Measurements from ENCODE around the gene RAB25.

RAB25 gene

DNA sequence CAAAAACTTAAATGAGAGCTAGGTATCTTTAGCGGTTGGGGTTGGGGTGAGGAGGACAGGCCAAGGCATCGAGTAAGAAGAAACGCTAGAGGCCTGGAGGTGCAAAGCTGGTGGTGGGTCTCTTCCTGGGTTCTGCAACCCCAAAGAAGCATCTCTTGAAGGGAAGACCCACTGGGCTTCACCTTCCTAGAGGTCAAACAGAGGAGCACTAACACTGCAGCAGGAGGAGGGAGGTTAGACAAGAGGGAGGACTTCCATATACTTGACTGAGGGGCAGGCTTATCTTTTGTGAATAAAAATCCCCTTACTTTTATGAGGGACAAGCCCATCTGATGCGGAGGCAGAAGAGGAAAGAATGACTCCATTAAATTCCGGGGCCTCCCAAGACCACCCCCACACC, 18.8 kb downstream of the RAB25 start:
- DNase-seq (ENCODE audit: low read depth): no peak

DNA sequence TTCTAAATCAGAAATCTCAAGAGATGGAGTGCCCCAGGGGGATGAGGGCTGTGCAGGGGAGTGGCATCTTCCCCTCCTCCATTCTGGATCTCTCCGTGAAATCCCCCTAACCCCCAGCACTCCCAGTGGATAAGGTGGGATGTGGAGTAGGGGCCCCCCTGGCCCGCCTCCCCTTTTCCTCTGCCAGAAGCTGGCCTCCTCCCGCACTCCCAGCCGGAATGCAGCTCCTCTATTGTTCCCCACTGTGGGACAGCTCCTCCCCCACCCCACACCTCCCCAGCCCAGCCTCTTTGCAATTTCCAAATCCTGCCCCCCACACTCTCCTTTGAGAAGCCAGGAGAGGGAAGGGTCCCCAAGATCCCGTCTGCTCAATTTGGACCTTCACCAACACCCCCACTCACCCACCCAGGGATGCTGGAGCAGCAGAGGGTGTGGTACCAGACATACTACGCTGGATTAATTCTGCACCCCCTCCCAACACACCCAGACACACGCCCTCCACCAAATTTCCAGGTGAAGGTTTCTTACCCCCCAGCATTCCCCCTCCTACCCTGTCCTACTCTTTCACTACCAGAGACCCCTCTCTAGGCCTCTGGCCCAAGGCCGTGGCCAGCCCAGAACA, 19.4 kb downstream of the RAB25 start:
- no peak for DNase-seq (ENCODE audit: low read depth)

DNA sequence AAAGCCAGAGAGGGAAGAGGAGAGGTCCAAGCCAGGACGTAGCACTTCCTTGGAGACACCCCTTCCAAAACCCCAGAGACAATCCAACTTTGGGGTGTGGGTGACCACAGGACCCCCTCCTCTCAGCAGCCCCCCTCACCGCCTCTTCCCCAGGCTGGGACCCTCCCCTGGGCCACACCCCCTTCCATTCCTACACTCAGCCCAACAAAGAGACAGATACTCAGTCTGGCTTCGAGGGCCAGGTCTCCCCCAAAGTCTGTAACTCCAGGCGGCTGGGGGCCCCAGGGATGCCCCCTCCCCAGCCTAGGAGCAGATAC, 19.9 kb downstream of the RAB25 start:
- DNase-seq (ENCODE audit: low read depth): no peak

DNA sequence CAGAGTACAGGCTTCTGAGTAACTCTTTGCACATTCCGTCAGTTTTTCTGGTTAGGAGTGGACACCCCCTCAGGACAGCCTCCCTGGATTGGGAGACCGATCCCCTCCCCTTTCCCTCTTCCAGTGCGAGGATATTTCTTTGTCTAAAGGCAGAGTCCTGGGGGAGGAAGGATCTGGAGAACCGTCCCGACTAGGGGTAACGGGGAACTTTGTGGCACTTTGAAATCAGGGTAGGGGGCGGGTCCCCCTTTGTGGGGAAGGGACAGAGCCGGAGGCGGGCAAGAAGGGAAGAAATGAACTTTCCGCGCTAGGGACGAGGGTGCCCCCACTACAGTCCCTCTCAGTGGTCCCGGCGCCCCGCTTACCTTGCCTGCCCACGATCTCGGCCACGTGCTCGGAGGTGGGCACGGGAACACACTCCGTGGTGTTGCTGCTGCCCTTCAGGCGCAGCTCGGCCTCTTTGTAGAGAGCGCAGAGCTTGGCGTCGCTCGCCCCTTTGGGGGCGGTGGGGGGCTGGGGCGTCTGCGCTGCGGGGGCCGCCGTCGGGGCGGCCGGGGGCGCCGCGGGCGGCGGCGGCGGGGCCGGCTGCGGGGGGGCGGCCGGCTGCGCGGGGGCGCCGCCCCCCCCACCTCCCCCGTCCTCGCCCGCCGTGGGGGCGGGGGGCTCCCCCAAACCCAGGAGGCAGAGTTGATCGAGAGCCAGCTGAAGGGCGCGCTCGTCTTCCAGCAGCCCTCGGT, 20.4 kb downstream of the RAB25 start:
- DNase-seq (ENCODE audit: low read depth): no peak

DNA sequence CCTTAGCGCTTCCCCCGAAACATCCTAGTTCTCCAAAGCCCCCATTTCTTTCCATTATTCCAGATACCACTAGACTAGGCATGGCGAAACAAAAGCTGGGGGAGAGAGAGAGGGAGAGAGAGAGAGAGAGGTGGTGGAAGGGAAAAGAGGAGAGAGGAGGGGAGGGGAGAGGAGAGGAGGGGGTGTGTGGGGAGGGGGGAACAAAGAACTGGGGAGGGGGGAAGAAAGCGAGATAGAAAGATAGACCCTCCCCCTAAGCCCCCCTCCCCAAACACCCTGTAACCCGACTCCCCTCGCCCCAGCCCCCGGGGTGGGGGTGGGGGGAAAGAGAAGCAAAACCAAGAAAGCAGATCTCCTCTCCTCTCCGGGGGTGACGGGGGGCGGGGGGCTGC, 21.0 kb downstream of the RAB25 start:
- no peak for DNase-seq (ENCODE audit: low read depth)

DNA sequence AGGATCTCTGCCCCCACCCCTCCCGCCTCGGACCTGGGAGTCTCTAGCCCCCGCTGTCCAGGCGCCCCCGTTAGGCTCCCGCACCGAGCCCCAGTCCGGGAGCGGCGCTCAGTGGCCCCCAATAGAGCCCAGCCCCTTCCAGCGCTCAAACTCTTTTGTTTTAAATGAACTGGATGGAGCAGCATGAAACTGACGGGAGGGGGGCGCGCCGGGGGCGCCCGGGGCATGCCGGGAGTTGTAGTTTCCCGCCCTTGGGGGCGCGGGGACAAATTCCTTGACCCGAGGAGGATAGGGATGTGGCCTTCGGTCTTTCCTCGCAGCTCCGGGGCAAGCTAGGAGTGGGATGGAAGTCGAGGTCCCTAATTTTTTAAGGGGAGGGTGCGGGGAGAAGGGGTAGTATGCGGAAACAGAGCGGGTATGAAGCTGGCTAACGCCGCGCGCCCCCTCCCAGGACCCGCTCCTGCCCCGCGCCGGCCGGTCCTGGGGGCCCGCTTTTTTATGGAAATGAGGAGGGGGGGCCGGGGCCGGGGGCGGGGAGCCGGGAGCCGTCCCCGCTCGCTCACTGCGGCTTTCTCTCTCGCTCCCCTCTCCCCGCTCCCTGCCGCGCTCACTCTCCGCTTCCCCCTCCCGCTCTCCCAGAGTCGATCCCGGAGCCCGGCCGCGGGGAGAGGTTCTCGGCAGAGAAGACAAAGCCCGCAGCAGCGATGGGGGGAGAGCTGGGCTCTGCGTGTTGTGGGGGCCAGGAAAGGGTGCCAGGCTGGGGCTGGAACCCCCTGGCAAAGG, 21.5 kb downstream of the RAB25 start, which contains the start of gene MEX3A:
Gene MEX3A (minus strand): TSS at position 157 of the 783 bp plus-strand sequence. CDS start 467 bp downstream, outside the sequence.
- DNase-seq (ENCODE audit: low read depth): peak; percentile 61

DNA sequence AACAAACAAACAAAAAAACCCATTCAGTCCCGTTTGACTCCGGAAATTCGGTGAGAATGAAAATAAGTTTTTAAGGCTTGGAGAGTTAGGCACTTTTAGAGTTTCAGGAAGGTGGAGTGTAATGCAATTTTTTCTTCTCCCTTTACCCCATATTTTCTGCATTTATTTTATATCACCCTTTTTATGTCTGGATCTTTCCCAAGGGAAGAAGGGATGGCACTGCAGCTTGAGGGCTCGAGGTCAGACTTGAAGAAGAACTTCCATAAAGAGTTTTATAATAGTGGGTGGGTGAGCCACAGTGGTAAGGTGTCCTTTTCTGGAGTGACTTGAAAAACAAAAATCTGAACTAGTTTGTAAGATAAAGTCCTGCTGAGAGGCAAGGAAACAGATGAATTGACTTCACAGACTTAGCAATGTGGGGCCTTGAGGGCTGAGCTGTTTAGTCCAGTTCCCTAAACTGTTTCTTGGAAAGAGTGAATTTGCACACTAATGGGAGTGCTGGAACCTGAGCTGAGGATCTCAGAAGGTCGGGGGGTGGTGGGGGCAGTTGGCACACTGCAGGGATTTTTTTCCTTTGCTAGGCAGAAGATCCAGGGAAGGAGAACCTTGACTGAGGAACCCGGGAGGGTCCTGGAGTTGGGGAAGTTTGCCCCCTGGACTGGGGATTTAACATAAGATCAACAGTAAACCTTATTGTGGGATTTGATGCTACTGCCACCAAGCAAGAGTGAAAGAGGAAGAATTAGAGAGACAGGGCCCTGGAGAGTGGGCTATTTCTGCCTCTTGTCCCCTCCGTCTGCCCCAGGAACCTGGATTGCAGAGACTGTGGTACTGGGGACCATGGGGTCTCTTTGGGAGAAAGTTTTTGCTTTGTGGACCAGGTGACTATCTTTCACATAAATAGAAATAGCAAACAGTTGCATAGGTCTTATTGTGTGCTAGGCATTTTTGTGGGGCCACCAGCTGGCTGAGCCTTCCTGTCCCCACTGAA, 23.1 kb downstream of the RAB25 start:
- no peak for DNase-seq (ENCODE audit: low read depth)

DNA sequence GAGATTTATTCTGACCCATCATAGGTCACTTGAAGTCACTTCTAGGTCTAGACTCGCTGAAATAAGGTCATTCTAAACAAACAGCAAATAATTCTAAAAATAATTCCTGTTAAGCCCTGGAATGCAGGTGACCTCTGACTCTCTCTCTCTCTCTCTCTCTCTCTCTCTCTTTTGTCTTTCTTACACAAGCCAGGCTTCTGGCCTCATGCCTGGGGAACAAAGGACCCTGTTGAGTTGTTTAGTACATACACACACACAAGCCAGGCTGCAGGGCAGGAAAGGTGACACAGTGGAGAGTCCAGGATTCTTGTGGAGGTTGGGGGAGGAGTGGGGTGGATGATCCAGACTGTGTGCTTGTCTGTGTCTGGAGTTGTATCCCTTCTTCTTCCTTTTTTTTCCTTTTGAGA, 25.3 kb downstream of the RAB25 start:
- peak; percentile 80 for DNase-seq (ENCODE audit: low read depth)

DNA sequence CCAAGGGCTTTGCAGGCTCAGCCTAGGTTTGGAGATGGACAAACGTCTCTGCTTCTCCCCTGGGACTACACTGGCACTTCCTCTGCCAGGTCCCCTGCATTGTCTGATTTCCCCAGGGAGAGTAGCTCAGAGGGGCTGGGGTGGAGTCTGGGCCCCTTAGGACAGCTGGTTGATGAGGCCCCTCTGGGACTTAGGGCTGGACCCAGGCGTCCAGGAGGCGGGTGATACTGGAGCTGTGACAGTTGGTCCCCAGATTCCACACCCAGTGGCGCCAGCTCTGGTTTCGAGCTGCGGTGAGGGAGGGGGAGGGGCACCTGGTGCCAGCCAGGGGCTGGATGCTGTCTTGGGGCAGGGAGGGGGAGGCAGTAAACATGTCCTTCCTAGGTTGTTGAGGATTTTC, 28.7 kb downstream of the RAB25 start:
- DNase-seq (ENCODE audit: low read depth): no peak

DNA sequence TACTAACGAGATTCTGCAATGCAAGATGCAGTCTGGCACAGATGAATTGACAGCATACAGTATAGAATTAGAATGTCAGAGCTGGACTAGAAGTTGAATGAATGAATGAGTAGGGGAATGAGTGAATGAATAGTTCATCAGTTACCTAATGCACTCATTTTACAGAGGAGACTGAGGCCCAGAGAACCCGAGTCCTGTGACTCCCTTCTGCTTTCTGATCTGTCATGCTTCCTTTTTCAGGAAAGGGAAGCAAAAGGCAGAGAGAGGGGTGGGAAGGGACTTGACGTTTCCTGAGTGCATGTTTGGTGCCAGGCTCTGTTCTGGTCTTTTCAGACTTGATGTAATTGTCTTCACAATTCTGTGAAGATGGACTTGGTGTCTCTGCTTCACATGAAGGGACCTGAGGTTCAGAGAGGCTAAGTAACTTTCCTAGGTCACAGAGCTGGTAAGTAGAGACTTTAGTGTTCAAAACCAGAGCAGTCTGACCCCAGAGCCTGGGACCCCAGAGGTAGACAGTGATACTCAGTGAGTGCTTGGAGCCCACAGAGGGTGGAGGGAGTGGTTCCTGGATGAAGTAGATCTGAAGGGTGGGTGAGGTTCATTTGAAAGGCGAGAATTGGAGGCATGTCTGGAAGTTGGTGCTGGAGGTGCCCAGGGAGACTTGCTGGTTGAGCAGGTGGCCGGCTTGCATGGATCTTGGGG, 29.3 kb downstream of the RAB25 start:
- DNase-seq (ENCODE audit: low read depth): no peak

DNA sequence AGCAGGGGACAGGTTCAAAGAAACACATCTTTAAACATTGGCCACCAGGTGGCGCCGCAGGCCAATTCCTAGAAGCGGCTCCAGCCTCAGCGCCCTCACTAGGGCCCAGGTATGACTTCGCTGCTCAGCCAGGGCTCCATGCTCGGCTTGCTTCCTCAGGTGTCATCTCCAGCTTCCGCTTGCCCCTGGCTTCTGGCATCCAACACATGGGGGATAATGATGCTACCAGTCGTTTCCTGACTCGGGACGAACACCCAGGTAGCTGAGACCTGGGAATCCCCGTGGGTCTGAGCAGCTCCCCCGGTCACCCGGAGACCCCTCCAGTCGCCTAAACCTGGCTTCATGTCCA, 29.9 kb downstream of the RAB25 start:
- peak; percentile 67 for DNase-seq (ENCODE audit: low read depth)

DNA sequence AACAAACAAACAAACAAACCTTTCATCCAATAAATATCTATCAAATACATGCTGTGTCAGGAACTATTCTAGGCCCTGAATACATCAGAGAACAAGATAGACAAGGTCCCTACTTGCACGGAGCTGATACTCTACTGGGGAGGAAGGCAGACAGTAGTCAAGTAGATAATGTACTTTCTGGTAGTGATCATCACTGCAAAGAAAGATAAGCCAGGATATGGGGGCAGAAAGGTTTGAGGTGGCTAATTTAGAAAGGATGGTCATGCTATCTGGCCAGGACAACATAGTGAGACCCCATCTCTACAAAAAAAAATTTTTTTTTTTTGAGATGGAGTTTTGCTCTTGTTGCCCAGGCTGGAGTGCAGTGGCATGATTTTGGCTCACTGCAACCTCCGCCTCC, 30.6 kb downstream of the RAB25 start:
- DNase-seq (ENCODE audit: low read depth): no peak

DNA sequence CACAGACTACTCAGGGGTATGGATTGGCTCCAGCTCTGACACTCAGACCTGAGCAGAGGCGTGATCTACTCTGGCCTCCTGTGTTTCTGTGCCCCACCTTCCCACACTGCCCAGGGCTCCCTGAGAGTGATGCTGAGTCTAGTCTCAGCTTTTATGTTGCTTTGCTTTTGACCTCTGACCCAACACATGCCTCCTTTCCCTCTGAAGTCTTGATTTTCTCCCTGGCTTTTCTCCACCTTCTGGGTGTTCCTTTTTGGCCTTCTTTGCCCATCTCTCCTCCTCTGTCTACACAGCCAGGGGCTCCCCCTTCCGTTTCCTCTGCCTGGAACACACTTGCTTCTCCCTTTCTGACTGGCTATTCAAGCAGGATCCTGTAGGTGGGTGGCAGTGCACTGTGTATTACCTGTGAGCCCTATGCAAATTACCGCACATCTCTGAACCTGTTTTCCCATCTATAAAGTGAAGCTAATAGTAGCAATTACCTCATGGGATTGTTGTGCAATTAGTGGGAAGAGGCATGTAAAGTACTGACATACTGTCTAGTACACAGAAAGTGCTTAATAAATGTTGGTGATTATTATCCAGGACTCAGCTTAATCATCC, 35.0 kb downstream of the RAB25 start:
- peak; percentile 43 for DNase-seq (ENCODE audit: low read depth)

DNA sequence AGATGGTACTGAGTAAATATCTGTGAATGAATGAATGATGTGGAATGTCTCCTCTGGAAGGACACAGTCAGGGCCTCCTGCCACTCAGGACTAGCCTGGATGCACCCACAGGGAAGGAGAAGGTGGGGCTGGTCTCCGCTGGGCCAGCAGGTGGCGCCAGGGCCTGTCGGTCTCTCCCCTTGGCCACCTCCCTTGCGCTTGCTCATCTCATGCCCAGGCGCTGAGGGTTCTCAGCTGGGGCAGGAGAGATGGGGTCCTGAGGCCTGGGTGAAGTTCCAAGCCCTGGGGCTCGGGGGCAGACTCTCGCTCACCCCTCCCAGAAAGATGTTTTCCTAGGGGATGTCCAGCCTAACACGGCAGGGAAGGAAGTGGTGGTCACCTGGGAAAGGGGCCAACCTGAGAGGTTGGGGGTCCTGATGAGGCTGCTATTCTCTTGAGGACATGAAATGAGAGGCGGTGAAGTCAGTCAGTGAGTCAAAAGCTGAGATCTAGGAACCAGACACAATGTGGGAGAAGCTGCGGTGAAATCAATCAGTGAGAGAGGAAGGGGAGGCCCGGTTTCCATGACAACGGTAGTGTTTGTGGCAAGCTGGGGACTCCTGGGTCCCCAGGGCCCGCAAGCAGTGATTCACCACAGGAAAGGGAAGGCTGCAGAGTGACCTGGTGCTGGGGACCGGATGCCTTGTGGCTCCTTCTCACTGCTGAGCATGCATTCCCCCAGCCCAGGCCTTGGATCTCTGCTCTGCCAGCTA, 35.9 kb downstream of the RAB25 start:
- DNase-seq (ENCODE audit: low read depth): peak; percentile 67

DNA sequence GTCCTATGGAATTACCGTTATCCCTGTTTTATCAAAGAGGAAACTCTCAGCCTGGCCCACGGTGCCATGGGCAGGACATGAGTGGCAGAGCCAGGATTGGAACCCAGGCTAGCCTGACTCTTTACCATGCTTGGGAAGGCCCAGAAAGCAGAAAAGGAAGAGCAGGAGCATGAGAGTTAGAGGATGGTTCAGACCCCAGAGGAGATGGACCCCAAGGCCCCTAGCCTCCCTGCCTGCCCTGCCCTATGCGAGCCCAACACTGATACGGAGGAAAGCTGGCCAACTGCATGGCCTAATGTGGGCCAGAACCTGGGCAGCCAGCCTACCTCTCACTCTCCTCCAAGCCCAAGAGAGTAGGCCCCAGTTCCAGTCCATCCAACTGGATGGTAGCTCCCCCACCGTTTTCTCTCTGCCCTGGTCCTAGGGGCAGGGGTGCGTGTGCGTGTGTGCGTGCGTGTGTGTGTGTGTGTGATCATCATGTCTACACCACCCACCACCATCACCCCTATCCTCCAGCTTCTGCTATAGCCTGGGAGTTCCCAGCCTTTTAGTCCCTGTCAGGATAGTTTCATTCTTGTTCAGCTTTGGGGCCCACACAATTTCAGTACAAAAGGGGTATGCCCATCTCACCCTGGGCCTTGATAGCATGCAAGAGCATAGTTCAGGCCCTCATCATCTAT, 36.7 kb downstream of the RAB25 start:
- DNase-seq (ENCODE audit: low read depth): no peak

DNA sequence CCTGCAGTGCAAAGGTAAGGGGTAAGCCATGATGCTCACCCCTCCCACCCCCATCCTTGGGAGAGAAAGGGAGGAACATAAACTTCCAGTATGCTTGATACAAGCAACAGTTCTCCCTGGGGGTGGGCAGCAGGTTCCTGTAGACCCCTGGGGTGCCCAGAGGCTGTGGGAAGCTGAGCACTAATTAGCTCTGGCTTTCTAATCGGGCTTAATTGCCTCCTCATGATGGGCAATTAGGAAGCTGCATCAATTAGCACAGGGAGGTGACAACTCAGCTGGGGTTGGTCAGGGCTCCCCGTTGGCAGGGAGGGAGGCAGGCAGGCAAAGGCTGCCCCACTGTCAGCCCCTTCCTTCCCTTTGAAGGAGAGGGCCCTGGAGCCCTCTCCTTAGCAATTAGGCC, 37.8 kb downstream of the RAB25 start:
- no peak for DNase-seq (ENCODE audit: low read depth)

DNA sequence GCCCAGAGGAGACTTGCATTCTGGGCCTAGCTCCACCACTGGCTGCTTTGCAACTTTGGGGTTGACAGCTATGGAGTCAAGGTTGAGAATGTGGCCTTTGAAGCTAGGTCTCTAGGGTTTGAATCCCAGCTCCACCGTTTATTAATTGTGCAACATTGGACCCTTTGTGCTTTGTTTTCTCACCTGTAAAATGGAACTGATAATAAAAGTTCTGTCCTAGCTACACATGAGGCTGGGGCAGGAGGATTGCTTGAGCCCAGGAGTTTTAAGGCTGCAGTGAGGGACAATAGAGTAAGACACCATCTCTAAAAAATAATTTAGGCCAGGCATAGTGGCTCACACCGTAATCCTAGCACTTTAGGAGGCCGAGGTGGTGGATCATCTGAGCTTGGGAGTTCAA, 38.3 kb downstream of the RAB25 start:
- no peak for DNase-seq (ENCODE audit: low read depth)

DNA sequence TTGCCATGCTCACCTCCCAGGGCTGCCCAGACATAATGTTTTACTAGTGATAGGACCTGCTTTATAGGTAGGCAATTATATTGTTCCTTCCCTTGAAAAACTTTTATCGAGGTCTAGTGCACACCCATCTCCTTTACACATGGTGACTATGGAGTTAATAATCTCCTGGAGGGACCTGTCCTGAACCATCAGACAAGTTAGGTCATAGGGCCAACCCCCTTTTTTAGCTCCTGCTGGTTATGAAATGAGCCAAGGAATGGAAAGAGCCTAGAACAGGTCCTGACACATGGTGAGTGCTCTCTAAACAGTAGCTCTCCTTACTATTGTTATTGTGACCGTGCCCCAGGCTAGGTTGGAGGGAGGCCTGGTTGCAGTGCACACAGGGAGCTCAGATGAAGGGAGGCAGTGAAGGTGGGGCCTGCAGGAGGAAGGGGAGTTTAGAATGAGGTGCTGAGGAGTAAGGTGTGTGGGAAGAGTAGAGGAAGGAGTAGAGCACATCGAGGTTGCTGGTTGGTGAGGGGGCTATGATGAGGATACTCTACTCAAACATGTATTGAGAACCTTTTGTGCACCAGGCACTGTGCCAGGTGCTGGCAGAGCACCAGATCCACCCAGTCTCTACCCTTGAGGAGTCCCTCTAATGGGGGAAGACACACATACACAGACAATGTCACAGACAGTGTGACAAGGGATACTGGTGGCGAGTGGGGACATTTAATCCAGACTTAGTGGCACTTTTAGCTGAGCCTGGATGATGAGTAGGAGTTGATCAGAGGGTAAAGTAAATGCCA, 39.4 kb downstream of the RAB25 start:
- DNase-seq (ENCODE audit: low read depth): no peak

DNA sequence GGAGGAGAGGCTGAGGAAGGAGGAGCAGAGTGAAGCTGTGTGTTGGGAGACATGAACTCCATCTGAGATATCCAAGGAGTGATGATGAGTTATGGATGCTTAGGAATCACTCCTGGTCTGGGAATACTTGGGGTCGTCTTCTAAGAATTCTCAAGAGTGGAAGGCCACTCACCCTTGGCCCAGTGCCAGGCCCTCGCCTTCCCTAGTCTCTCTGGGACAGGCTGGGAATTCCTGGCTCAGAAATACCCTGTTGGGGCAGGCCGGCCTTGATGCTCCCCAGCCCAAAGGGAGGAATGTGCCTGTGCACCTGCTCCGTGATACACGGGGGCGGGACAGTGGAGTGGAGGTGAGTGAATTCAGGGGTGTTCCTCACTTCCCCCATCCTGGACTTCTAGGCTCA, 40.9 kb downstream of the RAB25 start:
- no peak for DNase-seq (ENCODE audit: low read depth)
